AG09309 (cell line): Measurements from ENCODE around the gene PPARGC1A.

Source experiments
- DNase-seq: peaks from one replicate; pipeline ENCODE4 v3.0.0-alpha.2; 2010; ENCODE audit warnings: low read depth
- H3K4me3 ChIP-seq: 2 replicates; pipeline ENCODE4 v1.5.1; 2011; ENCODE audit warnings: mild to moderate bottlenecking, low read depth, low read length, moderate library complexity; ENCODE audit not compliant: control insufficient read depth
- CTCF ChIP-seq: IDR thresholded peaks from 2 replicates; pipeline ENCODE4 v1.5.1; 2011; ENCODE audit warnings: mild to moderate bottlenecking, low read depth, low read length, inconsistent platforms; ENCODE audit not compliant: insufficient read depth, control insufficient read depth; ENCODE audit errors: missing control alignments

PPARGC1A gene

GRCh38 chr4:23819041-23819511 is 70.8 kb downstream of the PPARGC1A start:
- no peak for TF ChIP-seq CTCF
- H3K4me3 ChIP-seq, result no peak overlapping the region
- DNase-seq, result no peak

GRCh38 chr4:23818097-23818885 is 71.6 kb downstream of the PPARGC1A start:
- TF ChIP-seq CTCF, result no peak

GRCh38 chr4:23814996-23815660 is 74.7 kb downstream of the PPARGC1A start:
- no peak for DNase-seq
- H3K4me3 ChIP-seq, result no peak overlapping the region
- no peak for TF ChIP-seq CTCF

More at GRCh38 chr4:23818097-23818885, 71.6 kb downstream of the PPARGC1A start:
- no peak overlapping the region for H3K4me3 ChIP-seq
- DNase-seq, result no peak

GRCh38 chr4:23814587-23814986 is 75.3 kb downstream of the PPARGC1A start:
- TF ChIP-seq CTCF, result no peak

GRCh38 chr4:23811161-23811560 is 78.7 kb downstream of the PPARGC1A start:
- H3K4me3 ChIP-seq, result no peak overlapping the region
- DNase-seq, result no peak
- TF ChIP-seq CTCF, result no peak

More at GRCh38 chr4:23814587-23814986, 75.3 kb downstream of the PPARGC1A start:
- H3K4me3 ChIP-seq, result no peak overlapping the region
- no peak for DNase-seq

- TF ChIP-seq CTCF, result no peak
- no peak for DNase-seq
- H3K4me3 ChIP-seq, result no peak overlapping the region
Measured at GRCh38 chr4:23805450-23805851, 84.4 kb downstream of the PPARGC1A start.
